PC-9 (cell line): ENCODE measurements around the gene PCDHB15. TPM values are rescaled to one million over a fixed set of nuclear protein-coding genes. Genes with fewer than 3 reads are reported as not detected.
"Not testable (repeated sequence)": the region's sequence is repeated elsewhere in the genome, so short reads cannot be mapped to it uniquely, and the experiment has no call there.

Experiments used
- BruUV-seq: library from RNA; stranded (reverse); fragments of 400-500 nt; replicated peaks from 2 replicates; lab custom pipeline; 2021; lab: Mats Ljungman, UMichigan
- CTCF ChIA-PET: fragments of 300-600 bp; sonication (Branson Sonifier 250); formaldehyde crosslinking; loops from one replicate; lab custom pipeline; 2022; ENCODE audit warnings: antibody characterized with exemption; lab: Charles Lee
- POLR2A ChIA-PET: fragments of 300-600 bp; sonication (Branson Sonifier 250); formaldehyde crosslinking; loops from one replicate; lab custom pipeline; 2022; ENCODE audit warnings: antibody characterized with exemption; ENCODE audit not compliant: unreplicated experiment; lab: Charles Lee
- DNase-seq, 2 experiments: peaks; one replicate each; pipeline versions ENCODE4 v3.0.0 to v3.0.0-alpha.2; 2015 to 2022; ENCODE audit warnings: mixed read lengths in 1 of 2
- H2AFZ ChIP-seq: fragments of 200-600 bp; sonication (generic); 2 replicates; pipeline ENCODE4 v1.8.1; 2017; ENCODE audit warnings: antibody characterized with exemption
- H3F3A ChIP-seq: fragments of 200-600 bp; sonication (generic); 2 replicates; pipeline ENCODE4 v1.8.1; 2017; ENCODE audit warnings: antibody characterized with exemption, mild to moderate bottlenecking, low read depth; ENCODE audit not compliant: insufficient read depth
- H3K27ac ChIP-seq: fragments of 200-600 bp; sonication (generic); 2 replicates; pipeline ENCODE4 v1.6.1; 2016; ENCODE audit warnings: mixed run types
- H3K27me3 ChIP-seq: fragments of 200-600 bp; sonication (generic); 2 replicates; pipeline ENCODE4 v1.6.1; 2016; ENCODE audit warnings: low read depth, mixed run types; ENCODE audit not compliant: insufficient read depth
- H3K36me3 ChIP-seq: fragments of 200-600 bp; sonication (generic); 2 replicates; pipeline ENCODE4 v1.6.1; 2016; ENCODE audit warnings: low read depth, mixed run types
- H3K4me1 ChIP-seq: fragments of 200-600 bp; sonication (generic); replicated peaks from 2 replicates; pipeline ENCODE4 v1.6.1; 2016; ENCODE audit warnings: mixed run types; ENCODE audit not compliant: insufficient read depth
- H3K4me2 ChIP-seq: fragments of 200-600 bp; sonication (generic); 2 replicates; pipeline ENCODE4 v1.6.1; 2017; ENCODE audit warnings: mixed run types
- H3K4me3 ChIP-seq: fragments of 200-600 bp; sonication (generic); 2 replicates; pipeline ENCODE4 v1.6.1; 2016; ENCODE audit warnings: mixed run types
- H3K79me2 ChIP-seq: fragments of 200-600 bp; sonication (generic); 2 replicates; pipeline ENCODE4 v1.6.1; 2017; ENCODE audit warnings: low read depth, mixed run types
- H3K9me2 ChIP-seq: fragments of 200-600 bp; sonication (generic); 2 replicates; pipeline ENCODE4 v1.8.1; 2017; ENCODE audit warnings: mild to moderate bottlenecking; ENCODE audit not compliant: insufficient read depth
- H3K9me3 ChIP-seq: fragments of 200-600 bp; sonication (generic); 2 replicates; pipeline ENCODE4 v1.8.1; 2016; ENCODE audit warnings: low read depth; ENCODE audit not compliant: insufficient read depth
- H4K20me1 ChIP-seq: fragments of 200-600 bp; sonication (generic); 2 replicates; pipeline ENCODE4 v1.8.1; 2017; ENCODE audit not compliant: insufficient read depth
- EZH2 ChIP-seq: fragments of 200-600 bp; sonication (generic); IDR thresholded peaks from 2 replicates; pipeline ENCODE4 v1.8.0; 2017; ENCODE audit warnings: antibody characterized with exemption, low read depth
- intact Hi-C: fragments of 100-400 bp; cut with micrococcal nuclease; formaldehyde crosslinking; loops from one replicate; pipeline ENCODE4 v1.10.0; 2022; ENCODE audit not compliant: unreplicated experiment
- total RNA-seq: library from RNA; stranded (reverse); gene quantifications from 2 replicates; pipeline ENCODE4 v1.2.3, GENCODE V29; 2021
- TF ChIP-seq, protein P1 (sequence below): fragments of 200-600 bp; sonication (generic); conservative IDR thresholded peaks from 2 replicates; pipeline ENCODE4 v1.6.1; 2017; ENCODE audit warnings: mixed run types, antibody characterized with exemption, mild to moderate bottlenecking, moderate library complexity

Gene PCDHB15
- total RNA-seq, 1 experiment from 2014 or later, result not detected

DNA sequence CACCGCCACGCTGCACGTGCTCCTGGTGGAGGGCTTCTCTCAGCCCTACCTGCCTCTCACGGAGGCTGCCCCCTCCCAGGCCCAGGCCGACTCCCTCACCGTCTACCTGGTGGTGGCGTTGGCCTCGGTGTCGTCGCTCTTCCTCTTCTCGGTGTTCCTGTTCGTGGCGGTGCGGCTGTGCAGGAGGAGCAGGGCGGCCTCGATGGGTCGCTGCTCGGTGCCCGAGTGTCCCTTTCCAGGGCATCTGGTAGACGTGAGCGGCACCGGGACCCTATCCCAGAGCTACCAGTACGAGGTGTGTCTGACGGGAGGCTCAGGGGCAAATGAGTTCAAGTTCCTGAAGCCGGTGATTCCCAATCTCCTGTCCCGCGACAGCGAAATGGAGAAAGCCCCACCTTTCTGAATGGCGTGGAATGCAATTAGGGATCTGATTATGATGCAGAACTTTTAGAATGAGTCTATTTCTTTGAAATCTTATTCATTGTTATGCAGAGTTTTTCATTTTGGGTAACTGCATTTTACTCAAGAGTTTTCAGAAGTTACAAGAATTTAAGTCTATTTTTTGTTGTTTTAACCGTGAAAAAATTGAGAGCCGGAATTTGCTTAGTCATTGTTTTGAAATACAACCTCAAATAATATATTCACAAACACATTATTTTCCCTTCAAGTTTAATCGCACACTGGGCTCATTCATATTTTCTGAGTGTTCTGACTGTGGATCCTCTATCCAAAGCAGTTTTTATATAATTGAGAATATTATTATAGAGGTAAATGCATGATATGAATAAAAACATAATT lies 8.5 kb upstream of the PCDHB15 start:
- POLR2A ChIA-PET, result no interaction called here
- Histone ChIP-seq H3K9me3 (no peaks in the 10 kb centered on the region), H3K4me3 (no peak overlapping the region), H3K27ac (no peak overlapping the region), H3F3A (no peaks in the 10 kb centered on the region), H3K27me3 (peaks cover 3% of the 10 kb centered on the region; the same call in 1 of the 2 replicates), H3K4me2 (no peak overlapping the region), H2AFZ (no peak overlapping the region), H3K79me2 (no peaks in the 10 kb centered on the region), H4K20me1 (no peaks in the 10 kb centered on the region), H3K36me3 (no peaks in the 10 kb centered on the region), H3K4me1 (no peaks in the 10 kb centered on the region), H3K9me2 (no peaks in the 10 kb centered on the region)
- CTCF ChIA-PET, result no interaction called here
- intact Hi-C loops, result no loop called here
- no TSS peak for BruUV-seq
- DNase-seq, result no peak
- TF ChIP-seq, protein P1, sequence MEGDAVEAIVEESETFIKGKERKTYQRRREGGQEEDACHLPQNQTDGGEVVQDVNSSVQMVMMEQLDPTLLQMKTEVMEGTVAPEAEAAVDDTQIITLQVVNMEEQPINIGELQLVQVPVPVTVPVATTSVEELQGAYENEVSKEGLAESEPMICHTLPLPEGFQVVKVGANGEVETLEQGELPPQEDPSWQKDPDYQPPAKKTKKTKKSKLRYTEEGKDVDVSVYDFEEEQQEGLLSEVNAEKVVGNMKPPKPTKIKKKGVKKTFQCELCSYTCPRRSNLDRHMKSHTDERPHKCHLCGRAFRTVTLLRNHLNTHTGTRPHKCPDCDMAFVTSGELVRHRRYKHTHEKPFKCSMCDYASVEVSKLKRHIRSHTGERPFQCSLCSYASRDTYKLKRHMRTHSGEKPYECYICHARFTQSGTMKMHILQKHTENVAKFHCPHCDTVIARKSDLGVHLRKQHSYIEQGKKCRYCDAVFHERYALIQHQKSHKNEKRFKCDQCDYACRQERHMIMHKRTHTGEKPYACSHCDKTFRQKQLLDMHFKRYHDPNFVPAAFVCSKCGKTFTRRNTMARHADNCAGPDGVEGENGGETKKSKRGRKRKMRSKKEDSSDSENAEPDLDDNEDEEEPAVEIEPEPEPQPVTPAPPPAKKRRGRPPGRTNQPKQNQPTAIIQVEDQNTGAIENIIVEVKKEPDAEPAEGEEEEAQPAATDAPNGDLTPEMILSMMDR, result no peak
- TF ChIP-seq EZH2, result no peak

DNA sequence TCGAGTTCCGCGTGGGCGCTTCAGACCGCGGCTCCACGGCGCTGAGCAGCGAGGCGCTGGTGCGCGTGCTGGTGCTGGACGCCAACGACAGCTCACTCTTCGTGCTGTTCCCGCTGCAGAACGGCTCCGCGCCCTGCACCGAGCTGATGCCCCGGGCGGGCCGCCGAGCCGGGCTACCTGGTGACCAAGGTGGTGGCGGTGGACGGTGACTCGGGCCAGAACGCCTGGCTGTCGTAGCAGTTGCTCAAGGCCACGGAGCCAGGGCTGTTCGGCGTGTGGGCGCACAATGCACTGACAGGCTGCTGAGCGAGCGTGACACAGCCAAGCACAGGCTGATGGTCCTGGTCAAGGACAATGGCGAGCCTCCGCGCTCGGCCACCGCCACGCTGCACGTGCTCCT lies 3.7 kb upstream of the PCDHB15 start:
- Histone ChIP-seq H3K27me3 (0 out of 2 replicates have a peak, but pooled peaks cover 3% of the 10 kb centered on the region), H3K4me1 (no peaks in the 10 kb centered on the region), H3K4me2 (no peak overlapping the region), H3K79me2 (no peaks in the 10 kb centered on the region), H3K9me2 (no peaks in the 10 kb centered on the region), H3K36me3 (no peaks in the 10 kb centered on the region), H2AFZ (no peak overlapping the region), H3K4me3 (no peak overlapping the region), H4K20me1 (no peaks in the 10 kb centered on the region), H3K27ac (no peak overlapping the region), H3F3A (no peaks in the 10 kb centered on the region), H3K9me3 (peaks cover 6% of the 10 kb centered on the region; the same call in 1 of the 2 replicates)
- POLR2A ChIA-PET, result no interaction called here
- CTCF ChIA-PET, result interaction anchor here (0.5 kb wide), 1 partner anchor 317 kb away, joined by 6 read pairs; no protein-coding TSS in a partner anchor
- intact Hi-C loops, result no loop called here
- TF ChIP-seq, protein P1, result no peak
- no peak for TF ChIP-seq EZH2
- no peak for DNase-seq
- no TSS peak for BruUV-seq

DNA sequence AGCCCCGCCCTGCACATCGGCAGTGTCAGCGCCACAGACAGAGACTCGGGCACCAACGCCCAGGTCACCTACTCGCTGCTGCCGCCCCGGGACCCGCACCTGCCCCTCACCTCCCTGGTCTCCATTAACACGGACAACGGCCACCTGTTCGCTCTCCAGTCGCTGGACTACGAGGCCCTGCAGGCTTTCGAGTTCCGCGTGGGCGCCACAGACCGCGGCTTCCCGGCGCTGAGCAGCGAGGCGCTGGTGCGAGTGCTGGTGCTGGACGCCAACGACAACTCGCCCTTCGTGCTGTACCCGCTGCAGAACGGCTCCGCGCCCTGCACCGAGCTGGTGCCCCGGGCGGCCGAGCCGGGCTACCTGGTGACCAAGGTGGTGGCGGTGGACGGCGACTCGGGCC lies 1.8 kb downstream of the PCDHB15 start:
- H3K9me2 ChIP-seq, DNase-seq, H3K27me3 ChIP-seq, CTCF ChIA-PET, H3K4me1 ChIP-seq, H4K20me1 ChIP-seq, H3K9me3 ChIP-seq, BruUV-seq, H3K36me3 ChIP-seq, intact Hi-C loops, H3K79me2 ChIP-seq, H3K27ac ChIP-seq, H3K4me2 ChIP-seq, H3K4me3 ChIP-seq, H2AFZ ChIP-seq, POLR2A ChIA-PET, H3F3A ChIP-seq: not testable (repeated sequence)

DNA sequence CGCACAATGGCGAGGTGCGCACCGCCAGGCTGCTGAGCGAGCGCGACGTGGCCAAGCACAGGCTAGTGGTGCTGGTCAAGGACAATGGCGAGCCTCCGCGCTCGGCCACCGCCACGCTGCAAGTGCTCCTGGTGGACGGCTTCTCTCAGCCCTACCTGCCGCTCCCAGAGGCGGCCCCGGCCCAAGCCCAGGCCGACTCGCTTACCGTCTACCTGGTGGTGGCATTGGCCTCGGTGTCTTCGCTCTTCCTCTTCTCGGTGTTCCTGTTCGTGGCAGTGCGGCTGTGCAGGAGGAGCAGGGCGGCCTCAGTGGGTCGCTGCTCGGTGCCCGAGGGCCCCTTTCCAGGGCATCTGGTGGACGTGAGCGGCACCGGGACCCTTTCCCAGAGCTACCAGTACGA lies 2.2 kb downstream of the PCDHB15 start:
- H3K4me2 ChIP-seq, H3K27me3 ChIP-seq, H3K27ac ChIP-seq, POLR2A ChIA-PET, H3F3A ChIP-seq, DNase-seq, H3K36me3 ChIP-seq, CTCF ChIA-PET, H2AFZ ChIP-seq, H3K9me2 ChIP-seq, H3K79me2 ChIP-seq, H3K4me1 ChIP-seq, H3K4me3 ChIP-seq, intact Hi-C loops, H3K9me3 ChIP-seq, BruUV-seq, H4K20me1 ChIP-seq: not testable (repeated sequence)
